ENCODE measurements around the gene PXDN.
"Not testable (repeated sequence)": the region's sequence is repeated elsewhere in the genome, so short reads cannot be mapped to it uniquely, and the experiment has no call there.

The PXDN gene

DNA sequence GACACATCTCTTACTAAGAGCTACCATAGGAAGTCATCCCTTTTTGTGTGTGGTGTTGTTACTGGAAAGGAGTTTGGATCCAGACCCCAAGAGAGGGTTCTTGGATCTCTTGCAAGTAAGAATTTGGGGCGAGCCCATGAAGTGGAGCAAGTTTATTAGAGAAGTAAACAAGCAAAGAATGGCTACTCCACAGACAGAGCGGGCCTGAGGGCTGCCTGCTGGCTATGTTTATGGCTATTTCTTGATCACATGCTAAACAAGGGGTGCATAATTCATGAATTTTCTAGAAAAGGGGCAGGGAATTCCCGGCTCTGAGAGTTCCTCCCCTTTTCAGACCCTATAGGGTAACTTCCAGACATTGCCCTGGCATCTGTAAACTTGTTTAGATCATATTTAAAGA is 30.6 kb upstream of the PXDN start:
- no peak for DNase-seq (ENCODE audit: low read depth, low spot score)

GRCh38 chr2:1773883-1774282 is 29.6 kb upstream of the PXDN start:
- no peak for DNase-seq (ENCODE audit: low read depth, low spot score)

DNA sequence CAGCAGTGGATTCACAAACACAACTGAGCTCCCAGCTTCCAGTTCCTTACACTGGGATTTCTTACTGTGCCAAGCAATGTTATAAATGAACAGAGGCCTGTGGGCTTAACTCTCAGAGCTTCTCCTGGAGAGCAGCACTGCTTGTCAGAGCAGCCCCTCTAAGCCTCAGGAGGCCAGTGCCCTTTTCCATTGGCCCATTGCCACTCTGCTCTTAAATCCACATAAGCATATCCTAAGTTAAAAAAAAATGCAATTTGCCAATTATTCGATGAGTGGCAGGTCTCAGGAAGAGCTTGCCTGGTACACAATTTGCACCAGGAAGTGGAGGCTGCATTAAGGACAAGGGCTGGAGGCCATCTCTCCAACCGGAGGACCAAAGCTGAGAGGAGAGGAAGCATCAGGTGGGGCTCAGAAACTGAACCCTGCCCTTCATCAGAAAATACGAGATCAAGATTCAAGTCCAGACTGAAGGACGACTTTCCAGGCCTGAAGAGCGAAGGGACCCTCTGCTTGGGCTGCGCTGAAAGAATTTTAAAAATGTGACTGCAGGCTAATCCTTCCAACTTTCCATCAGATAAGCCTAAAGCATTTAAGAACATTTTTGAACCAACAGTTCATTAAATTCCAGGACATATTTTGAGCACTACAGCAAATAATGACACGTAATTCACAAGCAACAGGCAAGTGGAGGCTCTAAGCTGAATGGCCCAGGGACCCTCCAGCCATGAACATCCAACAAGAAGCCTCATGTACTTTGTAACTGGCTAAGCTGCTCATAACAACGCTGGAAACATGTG is 28.4 kb upstream of the PXDN start:
- peak; percentile 57 for DNase-seq (ENCODE audit: low read depth, low spot score)

DNA sequence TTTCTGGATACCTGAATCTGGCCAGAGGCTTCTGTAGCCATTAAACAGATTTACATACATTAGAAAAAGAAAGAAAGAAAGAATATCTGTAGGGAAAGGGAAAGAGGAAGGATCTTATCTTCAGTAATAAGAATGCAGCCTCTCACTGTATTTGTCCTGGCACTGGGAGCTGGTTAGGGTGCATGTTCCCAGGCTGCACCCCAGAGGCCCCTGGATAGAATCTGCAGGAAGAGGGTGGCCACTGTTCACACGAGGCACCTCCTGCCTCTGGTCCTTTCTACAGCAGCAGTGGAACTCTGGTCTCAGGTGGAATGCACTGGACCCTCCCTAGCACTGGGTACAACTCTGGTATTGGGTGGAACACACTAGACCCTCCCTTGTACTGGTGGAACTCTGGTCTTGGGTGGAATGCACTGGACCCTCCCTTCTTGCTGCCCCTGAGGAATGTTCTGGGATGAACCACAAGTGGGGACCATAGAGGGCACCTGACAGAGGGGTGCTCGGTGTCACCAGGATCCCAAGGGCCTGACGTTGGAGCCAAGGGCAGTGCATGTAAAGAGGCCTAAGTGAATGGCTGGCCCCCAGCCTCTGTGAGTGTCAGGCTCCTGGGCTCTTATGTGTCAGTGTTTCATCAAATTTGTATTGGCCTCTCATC is 27.4 kb upstream of the PXDN start:
- no peak for DNase-seq (ENCODE audit: low read depth, low spot score)

DNA sequence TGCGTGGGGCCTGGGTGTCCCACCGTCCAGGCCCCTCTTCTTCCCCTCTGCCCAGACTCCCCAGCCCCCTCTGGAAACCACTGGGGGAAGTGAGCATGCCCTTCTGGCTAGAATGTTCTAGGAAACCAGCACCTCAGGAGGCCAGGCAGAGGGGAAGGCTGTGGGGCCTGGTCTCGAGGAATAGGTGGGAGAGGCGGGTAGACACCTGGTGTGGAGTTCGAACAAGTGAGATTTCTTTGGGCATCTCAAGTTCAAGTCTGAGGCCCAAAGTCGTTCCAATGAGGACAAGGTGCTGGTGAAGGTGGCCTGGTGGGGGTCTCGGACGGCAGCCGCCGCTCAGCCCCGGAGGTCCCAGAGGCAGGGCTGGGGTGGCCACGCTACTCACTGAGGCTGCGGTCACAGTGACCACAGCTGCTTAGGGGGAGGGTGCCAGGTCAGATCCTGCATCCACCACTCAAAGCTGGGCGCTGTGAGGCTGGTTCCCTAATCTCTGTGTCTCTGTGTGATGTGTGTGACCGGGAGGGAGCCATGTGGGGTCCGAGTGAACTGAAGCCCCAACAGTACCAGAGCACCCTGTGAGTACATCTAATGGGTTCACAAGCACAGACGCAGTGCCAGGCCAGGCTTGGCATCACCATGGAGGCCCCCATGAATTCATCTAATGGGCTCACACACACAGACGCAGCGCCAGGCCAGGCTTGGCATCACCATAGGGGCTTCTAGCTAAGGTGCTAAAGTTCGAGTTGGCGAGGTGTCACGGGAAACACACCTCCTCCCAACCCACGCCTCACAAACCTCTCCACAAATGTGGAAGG is 26.5 kb upstream of the PXDN start:
- DNase-seq (ENCODE audit: low read depth, low spot score): no peak

GRCh38 chr2:1769703-1770422 is 25.5 kb upstream of the PXDN start:
- peak; percentile 91 for DNase-seq (ENCODE audit: low read depth, low spot score)

DNA sequence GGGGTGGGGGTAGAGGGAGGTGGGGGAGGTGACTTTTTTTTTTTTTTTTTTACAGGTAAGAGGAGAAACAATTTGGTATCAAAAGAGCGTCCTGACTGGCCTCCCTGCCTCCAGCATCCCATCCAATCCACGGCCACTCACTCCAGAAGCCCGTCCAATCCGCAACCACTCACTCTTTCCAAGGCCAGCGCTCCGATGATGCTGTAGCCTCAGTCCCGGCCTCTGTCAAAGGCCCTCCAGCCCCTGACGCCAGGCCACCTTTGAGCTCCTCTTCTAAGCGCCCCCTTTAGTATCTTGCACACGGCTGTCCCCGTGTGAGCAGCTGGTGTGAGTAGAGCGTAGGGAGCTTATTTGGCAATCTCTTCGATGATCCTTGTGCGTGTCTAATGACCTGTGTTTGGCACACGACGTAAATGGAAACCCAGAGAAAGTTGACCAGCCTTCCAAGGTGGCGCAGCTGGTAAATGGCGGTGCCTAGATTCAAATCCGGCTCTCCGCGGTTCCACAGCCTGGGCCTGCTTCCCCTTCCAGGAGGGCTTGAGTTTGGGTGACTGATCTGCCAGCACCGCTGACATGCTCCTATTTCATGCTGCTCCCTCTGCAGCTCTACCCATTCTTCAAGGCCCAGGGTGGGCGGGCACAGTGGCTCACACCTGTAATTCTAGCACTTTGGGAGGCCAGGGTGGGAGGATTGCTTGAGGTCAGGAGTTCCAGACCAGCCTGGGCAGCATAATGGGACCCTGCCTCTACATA is 23.8 kb upstream of the PXDN start:
- DNase-seq (ENCODE audit: low read depth, low spot score): no peak

DNA sequence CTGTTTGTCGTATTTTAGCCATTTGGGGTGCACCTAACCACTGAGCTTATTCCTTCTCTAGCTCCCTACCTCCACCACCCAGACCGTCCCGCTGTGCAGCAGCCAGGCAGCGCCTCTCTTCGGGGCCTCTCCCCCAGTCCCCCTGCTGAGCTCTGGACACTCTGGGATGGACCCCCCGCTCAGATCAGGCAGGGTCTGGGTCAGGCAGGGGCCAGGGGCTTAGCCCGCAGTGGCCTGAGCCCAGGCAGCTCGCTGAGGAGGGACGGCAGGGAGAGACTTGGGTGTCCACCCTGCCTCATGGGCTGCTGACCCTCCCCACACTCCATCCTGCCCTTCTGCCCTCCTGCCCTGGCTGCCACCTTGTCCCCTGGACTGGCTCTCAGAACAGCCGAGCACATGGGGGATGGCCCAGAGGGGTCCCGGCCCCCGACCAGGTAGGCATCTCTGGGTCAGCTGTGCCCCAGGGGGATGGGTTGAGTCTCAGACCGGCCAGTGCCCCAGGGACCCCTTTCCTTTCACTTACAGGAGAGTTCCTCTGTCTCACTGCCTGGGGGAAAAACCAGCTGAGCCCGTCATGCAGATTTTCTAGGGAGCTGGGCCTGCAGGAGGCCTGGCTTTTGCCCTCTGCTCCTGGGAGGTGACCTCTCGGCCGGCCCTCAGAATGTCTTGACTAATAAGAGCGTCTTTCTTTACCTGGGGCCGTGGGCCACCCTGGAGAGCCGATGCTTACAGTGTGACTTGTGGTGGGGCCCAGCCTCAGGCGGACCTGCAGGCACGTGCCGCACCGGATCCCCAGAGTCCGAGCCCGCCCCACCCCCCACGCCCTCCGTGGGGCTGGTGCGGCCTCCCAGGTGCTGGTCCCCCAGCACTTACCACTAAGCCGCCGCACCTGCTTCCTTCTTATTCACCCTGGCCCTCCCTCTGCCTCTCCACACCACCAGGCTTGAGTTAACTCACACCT is 22.8 kb upstream of the PXDN start:
- peak; percentile 86 for DNase-seq (ENCODE audit: low read depth, low spot score)

- peak; percentile 77 for DNase-seq (ENCODE audit: low read depth, low spot score)
Measured at GRCh38 chr2:1766425-1766824, 22.1 kb upstream of the PXDN start.

- not testable (repeated sequence) for DNase-seq (ENCODE audit: low read depth, low spot score)
Measured at GRCh38 chr2:1765201-1765600, 20.9 kb upstream of the PXDN start.

DNA sequence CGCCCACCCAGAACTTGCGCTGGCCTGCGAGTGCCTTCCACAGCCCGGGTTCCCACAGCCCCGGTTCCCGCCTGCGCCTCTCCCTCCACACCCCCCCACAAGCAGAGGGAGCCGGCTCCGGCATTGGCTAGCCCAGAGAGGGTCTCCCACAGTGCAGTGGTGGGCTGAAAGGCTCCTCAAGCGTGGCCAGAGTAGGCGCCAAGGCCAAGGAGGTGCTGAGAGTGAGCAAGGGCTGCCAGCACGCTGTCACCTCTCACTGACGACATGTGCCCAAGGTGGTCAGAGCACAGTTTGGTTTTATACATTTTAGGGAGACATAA is 15.3 kb upstream of the PXDN start:
- DNase-seq (ENCODE audit: low read depth, low spot score): no peak

- no peak for DNase-seq (ENCODE audit: low read depth, low spot score)
Measured at GRCh38 chr2:1758774-1759610, 14.7 kb upstream of the PXDN start.

- DNase-seq (ENCODE audit: low read depth, low spot score): no peak
Measured at GRCh38 chr2:1758171-1758570, 13.9 kb upstream of the PXDN start.

GRCh38 chr2:1757567-1757966 is 13.3 kb upstream of the PXDN start:
- DNase-seq (ENCODE audit: low read depth, low spot score): no peak

DNA sequence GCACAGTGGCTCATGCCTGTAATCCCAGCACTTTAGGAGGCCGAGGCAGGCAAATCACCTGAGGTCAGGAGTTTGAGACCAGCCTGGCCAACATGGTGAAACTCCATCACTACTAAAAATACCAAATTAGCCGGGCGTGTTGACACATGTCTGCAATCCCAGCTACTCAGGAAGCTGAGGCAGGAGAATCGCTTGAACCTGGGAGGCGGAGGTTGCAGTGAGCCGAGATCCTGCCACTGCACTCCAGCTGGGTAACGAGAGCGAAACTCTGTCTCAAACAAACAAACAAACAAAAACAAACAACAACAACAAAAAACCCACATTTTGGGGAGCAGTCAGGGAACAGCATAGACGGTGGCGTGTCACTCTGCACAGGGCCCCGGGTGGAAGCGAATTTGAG is 12.8 kb upstream of the PXDN start:
- DNase-seq (ENCODE audit: low read depth, low spot score): not testable (repeated sequence)

- DNase-seq (ENCODE audit: low read depth, low spot score): no peak
Measured at GRCh38 chr2:1756456-1756855, 12.1 kb upstream of the PXDN start.

DNA sequence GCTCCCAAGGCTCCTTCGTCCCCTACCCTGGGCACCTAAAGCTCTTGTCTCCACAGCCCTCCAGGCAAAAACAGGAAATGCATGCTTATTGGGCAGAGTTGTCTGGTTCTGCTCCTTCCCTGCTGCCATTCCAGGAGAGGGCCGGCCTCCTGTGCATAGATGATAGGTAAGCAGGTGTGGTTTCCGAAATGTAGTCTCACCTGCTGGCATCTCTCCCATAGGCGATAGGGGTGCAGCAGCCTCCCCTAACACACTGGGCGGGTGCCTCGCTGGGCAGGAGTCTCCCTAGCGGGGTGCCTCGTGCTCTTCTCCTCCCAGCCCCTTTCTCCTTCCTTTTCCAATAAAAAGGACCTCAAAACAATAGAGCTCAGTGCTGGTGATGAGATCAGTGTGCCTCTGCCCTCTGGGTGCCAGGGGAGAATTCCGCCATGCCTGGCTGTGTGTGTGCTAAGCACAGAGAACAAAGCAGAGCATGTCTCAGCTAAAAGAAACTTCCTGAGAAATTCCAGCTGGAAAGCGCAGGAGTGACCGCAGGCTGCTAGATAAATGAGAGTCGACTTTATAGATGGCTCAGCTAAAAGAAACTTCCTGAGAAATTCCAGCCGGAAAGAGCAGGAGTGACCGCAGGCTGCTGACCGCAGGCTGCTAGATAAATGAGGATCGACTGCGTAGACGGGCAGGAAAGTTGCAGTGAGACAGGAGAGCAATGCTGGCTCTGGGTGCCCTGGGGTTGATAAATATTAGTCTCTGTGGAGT is 11.3 kb upstream of the PXDN start:
- DNase-seq (ENCODE audit: low read depth, low spot score): no peak

DNA sequence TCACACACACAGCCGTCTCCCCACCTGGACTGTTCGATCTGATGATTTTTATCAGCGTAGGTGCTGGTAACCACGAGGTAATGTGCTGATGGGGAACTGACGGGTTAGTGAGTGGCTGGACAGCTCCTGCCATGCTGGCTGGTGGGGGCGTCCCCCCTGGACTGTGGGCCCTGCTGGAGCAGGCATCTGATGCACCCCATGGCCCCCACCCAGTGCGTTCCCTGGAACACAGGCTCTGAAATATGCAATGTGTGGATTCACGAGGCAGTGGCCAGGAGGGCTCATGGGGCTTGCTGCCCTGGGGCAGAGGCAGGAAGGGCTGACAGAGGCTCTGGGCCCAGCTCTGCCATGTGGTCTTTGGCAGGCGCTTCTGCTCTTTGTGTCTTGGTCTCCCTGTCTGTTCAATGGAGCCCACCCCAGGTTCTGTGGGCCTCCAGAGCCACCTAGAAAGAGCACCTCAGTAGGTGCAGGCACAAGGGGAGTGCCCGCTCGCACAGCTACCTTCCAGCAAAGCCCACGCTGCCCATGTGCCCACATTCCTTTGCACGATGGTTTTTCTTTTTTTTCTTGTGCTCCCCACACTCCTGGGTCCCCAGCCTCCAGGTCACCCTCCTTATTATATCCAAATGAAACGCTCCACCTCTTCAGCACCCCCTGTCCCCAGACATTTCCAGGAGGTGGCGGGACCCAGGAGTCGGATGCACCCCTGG is 10.3 kb upstream of the PXDN start:
- DNase-seq (ENCODE audit: low read depth, low spot score): no peak
